NCI-H526 (cell line): ENCODE data around the gene FAM24B.
"Not testable (repeated sequence)": the region's sequence is repeated elsewhere in the genome, so short reads cannot be mapped to it uniquely, and the experiment has no call there.

Source experiments
- DNase-seq, 2 experiments: peaks; one replicate each; lab custom pipeline; 2025; lab: John Stamatoyannopoulos, UW

Gene FAM24B

GRCh38 chr10:122879339-122880273 is at the start of gene FAM24B:
FAM24B (minus strand) TSS chr10:122879581; CDS start chr10:122850515, 29,066 bp downstream.
- peak; percentile 94 to 97 for DNase-seq

DNA sequence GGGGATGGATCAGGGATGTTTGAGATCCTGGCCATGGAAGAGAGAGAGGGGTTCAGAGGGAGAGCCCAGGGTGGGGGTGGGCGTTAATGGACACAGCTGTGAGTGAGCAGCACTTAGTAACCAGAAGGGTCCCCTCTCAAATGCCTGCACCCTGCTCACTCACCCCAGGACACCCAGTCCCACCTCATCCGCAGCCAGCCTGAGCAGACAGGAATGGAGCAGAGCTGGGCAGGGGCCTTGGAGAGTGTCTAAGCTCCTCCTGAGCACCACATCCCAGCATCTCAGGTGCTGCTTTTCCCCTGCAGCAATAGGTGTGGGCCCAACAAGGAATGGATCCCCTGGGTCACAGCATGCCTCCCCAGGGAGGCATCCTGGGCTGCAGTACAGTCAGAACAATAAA is 36.3 kb upstream of the FAM24B start:
- DNase-seq = no peak

GRCh38 chr10:122911889-122912484 is 32.6 kb upstream of the FAM24B start:
- DNase-seq = no peak

DNA sequence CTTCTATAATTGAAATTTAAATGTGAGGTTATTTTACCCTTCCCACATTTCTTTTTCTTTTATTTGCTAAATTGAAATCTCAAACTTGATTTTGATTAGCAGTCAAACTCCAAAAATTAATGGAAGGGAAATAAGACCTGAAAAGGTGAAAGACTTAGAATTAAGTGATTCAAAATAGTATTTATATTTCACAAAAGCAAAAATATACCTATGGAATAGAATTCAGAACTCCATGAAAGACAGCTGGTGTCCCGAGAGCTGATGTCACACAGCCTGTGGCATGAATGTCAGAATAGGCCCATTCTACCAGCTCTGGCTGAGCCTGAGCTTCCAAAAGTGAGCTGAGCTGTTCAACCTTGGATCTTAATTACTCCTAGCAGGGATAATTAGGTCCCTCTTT is 30.9 kb upstream of the FAM24B start, which contains the start of gene FAM24A:
TSS of gene FAM24A (plus strand) at position 301 of the 400 bp plus-strand sequence. CDS start 1,025 bp downstream, outside the sequence.
- DNase-seq = no peak

GRCh38 chr10:122903861-122904260 is 24.5 kb upstream of the FAM24B start:
- not testable (repeated sequence) for DNase-seq

GRCh38 chr10:122894261-122894944 is 15.0 kb upstream of the FAM24B start:
- DNase-seq = no peak

DNA sequence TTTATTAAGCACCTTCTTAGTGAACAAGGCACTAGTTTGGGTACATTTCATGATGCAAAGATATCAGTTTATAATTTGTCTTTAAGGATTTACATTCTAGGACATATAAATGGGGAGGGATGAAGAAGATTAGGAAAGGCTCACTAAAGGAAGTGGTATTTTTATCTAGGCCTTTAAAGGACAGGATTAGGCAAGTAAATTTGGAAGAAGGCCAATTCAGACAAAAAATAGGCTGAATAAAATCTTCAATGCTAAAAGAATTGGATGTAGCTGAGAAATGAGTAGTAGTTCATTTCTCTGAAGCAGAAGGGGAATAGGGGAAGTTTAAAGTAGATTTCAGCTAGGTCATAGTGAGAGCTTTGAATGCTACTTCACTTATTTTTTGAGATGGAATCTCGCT is 4.8 kb upstream of the FAM24B start:
- no peak for DNase-seq

- DNase-seq = no peak
Observed at GRCh38 chr10:122882766-122883165, 3.4 kb upstream of the FAM24B start.

GRCh38 chr10:122878799-122879338 is 512 bp downstream of the FAM24B start:
- peak; percentile 43 to 75 for DNase-seq

DNA sequence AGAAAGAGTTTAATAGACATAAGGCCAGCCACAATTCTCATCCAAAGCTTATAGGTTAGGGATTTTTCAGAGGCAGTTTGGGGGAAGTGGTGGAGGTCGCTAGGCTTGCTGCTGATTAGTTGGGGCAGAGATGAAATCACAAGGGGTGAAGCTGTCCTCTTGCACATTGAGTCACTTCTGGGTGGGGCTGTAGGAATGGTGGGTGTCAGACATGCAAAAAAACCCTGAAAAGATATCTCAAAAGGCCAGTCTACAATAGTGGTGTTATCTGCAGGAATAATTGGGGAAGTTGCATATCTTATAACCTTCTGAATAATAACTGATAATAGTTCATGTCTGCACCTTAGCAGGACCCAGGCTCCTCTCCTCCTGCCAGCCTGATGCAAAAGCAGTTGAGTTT is 2.1 kb downstream of the FAM24B start:
- no peak for DNase-seq

DNA sequence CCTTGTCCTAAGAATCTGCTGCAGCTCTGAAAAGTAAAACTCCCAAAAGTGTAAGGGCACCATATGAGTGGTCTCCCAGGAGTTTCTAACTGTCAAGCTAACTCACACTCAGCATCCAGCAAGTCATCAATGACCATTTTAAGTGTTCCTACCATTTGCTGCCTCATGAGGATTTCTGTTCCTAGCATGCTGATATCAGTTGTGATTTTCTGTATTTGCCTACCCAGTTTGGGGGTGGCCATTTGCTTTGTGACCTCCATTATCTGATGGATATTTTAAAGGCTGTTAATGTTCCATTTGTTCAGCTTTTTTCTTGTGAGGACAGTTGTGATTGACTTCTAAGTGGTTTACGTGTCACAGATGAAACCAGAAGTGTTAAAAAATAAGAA is 2.9 kb downstream of the FAM24B start:
- DNase-seq = no peak

- no peak for DNase-seq
Observed at GRCh38 chr10:122875843-122876466, 3.4 kb downstream of the FAM24B start.

GRCh38 chr10:122871947-122872346 is 7.4 kb downstream of the FAM24B start:
- DNase-seq = not testable (repeated sequence)

GRCh38 chr10:122868768-122869167 is 10.6 kb downstream of the FAM24B start:
- DNase-seq = not testable (repeated sequence)

DNA sequence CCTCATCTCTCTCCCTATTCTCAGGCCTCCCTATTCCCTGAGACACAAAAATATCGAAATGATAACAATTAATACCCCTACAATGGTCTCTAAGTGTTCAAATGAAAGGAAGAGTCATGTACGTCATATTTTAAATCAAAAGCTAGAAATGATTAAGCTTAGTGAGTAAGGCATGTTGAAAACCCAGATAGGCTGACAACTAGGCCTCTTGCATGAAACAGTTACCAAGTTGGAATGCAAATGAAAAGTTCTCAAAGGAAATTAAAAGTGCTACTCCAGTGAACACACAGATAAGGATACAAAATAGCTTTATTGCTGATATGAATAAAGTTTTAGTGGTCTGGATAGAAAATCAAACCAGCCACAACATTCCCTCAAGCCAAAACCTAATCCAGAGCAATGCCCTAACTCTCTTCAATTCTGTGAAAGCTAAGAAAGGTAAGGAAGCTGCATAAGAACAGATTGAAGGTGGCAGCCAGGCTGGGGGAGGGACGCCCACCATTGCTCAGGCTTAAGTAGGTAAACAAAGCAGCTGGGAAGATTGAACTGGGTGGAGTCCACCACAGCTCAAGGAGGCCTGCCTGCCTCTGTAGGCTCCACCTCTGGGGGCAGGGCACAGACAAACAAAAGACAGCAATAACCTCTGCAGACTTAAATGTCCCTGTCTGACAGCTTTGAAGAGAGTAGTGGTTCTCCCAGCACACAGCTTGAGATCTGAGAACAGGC is 12.5 kb downstream of the FAM24B start:
- DNase-seq = not testable (repeated sequence)

GRCh38 chr10:122864901-122865300 is 14.5 kb downstream of the FAM24B start:
- DNase-seq = no peak

GRCh38 chr10:122864194-122864592 is 15.2 kb downstream of the FAM24B start:
- DNase-seq = no peak

DNA sequence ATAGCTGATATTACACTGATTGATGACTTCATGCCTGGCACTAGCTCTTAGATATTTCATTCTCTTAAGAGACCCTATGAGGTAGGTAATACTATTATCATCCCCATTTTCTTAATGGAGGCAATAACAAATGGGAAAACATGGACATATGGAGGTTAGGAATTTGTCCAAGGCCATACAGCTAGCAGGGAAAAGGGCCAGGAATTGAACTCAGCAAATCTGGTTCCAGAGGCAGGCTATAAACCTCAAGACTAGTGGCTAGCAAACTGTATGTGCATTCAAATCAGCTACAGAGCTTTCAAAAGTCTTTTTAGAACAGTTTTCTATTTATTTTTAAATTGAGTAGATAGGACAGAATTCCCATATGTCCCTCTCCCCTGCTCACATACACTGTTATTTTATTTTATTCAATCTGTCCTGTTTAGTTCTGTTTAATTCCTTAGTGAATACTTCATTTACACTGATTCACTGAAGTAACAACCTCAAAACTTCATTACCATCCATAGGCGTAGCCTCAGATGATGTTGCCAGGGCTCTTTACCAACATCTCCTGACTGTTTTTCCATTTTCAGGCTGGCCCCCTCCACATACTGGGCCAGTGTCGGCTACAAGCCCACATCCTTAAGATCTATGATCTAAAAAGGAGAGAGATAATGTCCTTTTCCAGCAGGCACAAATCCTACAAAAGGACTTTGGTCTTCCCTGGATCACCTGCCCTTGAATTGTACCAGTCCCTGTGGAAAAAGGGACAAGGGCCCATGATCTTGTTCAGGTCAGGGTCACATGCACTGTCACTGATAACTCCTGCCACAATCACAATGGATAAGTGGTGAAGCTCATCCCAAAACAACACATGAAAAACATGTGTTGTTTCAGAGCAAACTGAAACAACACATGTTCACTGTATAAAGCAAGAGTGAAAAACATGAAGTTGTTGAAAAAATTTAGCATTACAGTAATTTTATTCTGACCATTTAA is 15.9 kb downstream of the FAM24B start:
- no peak for DNase-seq

GRCh38 chr10:122861711-122862161 is 17.6 kb downstream of the FAM24B start:
- no peak for DNase-seq

DNA sequence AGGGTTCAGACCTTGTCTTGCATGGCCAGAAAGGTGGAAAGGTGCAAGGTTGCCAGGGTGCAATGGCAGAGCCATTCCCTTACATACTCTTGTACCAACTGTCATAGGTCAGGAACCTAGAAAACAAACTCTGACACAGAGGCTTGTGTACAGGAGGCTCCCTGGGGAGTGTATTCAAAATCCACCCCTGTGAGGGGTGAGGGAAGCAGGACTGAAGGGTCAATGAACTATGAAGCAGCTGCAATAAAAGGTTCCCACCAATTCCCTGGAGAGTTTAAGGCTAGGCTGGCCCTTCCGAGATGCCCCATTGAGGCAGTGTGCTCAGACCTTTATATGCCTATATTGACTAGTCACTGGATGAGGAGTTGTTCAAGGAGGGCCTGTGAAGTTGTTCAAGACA is 19.9 kb downstream of the FAM24B start:
- DNase-seq = peak in 1 of 2 experiments; percentile 1
